Large intestine (tissue), 3 donors: Measurements from ENCODE around the gene UCK1. TPM values are rescaled to one million over a fixed set of nuclear protein-coding genes. Genes with fewer than 3 reads are reported as not detected.

ENCODE experiments used
- DNase-seq, 2 donors: peaks; one replicate each; pipeline versions ENCODE4 v3.0.0 to v3.0.0-alpha.2; 2013
- H3K27ac ChIP-seq: one replicate; pipeline ENCODE4 v1.5.1; 2013; ENCODE audit warnings: low read length
- H3K27me3 ChIP-seq: 2 replicates; pipeline ENCODE4 v1.6.1; 2013; ENCODE audit warnings: low read length; ENCODE audit not compliant: control insufficient read depth, insufficient read depth
- H3K36me3 ChIP-seq: 2 replicates; pipeline ENCODE4 v1.6.1; 2013; ENCODE audit warnings: low read length; ENCODE audit not compliant: control insufficient read depth, insufficient read depth
- H3K4me1 ChIP-seq: one replicate; pipeline ENCODE4 v1.6.1; 2013; ENCODE audit warnings: low read length; ENCODE audit not compliant: control insufficient read depth, insufficient read depth
- H3K4me3 ChIP-seq: one replicate; pipeline ENCODE4 v1.5.1; 2013; ENCODE audit warnings: low read length
- H3K9me3 ChIP-seq: one replicate; pipeline ENCODE4 v1.6.1; 2013; ENCODE audit warnings: mild to moderate bottlenecking, low read depth, low read length, moderate library complexity; ENCODE audit not compliant: control insufficient read depth
- WGBS: methylation state at CpG from one replicate; pipeline ENCODE4 v1.1.5; 2013; ENCODE audit warnings: low lambda C conversion rate; ENCODE audit not compliant: insufficient coverage; 5-methylcytosine and 5-hydroxymethylcytosine counted together
- polyA plus RNA-seq: library from polyadenylated mRNA; unstranded; fragments of 120-200 nt; gene quantifications from one replicate; pipeline ENCODE4 v1.2.1, GENCODE V29; 2013

Gene UCK1
- polyA plus RNA-seq, 1 donor: 33.9 TPM

GRCh38 chr9:131574730-131575640 lies 43.9 kb upstream of the UCK1 start:
- Histone ChIP-seq H3K9me3 (no peaks in the 10 kb centered on the region), H3K27ac (no peak overlapping the region), H3K36me3 (peaks cover 61% of the 10 kb centered on the region), H3K27me3 (no peaks in the 10 kb centered on the region), H3K4me1 (no peaks in the 10 kb centered on the region), H3K4me3 (no peak overlapping the region)
- WGBS: no CpG with 5 or more reads among the region's 17 CpGs
- no peak for DNase-seq

DNA sequence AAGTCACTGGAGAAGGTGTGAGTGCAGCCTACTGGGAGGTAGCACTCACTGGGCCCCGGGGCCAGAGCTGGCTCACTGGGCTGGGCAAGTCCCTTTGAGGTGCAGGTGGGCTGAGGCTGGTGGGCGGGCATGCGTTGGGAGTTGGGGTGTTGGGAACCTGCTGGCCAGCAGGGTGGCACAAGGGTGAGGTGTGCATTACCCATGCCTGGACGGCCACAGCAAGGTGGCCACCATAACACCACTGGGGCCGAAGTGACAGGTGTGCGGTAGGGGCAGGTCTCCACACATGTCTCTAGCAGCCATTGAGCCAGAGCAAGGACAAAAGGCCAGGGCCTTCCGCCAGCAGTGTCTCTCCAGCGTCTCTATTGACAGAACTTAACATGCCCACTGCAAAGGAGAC lies 36.8 kb upstream of the UCK1 start:
- DNase-seq: no peak
- H3K4me3 ChIP-seq: no peak overlapping the region
- no CpG with 5 or more reads among the region's 8 CpGs for WGBS

DNA sequence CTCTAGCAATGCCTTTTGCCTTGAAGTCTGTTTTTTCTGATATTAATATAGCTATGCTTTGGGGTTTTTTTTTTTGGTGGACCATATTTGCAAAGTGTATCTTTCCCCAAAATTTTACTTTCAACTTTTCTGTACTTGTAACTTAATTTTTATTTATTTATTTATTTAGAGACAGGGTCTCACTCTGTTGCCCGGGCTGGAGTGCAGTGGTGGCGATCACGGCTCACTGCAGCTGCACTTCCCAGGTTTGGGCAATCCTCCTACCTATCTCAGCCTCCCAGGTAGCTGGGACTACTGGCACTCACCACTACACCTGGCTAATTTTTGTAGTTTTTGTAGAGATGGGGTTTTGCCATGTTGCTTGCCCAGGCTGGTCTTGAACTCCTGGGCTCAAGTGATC lies 35.1 kb upstream of the UCK1 start:
- peaks cover 6% of the 10 kb centered on the region for H3K36me3 ChIP-seq
- no peak for DNase-seq
- H3K27ac ChIP-seq: no peak overlapping the region
- no CpG with 5 or more reads among the region's 3 CpGs for whole genome bisulfite sequencing
- H3K4me1 ChIP-seq: no peaks in the 10 kb centered on the region
- no peaks in the 10 kb centered on the region for H3K27me3 ChIP-seq
- no peak overlapping the region for H3K4me3 ChIP-seq
- H3K9me3 ChIP-seq: peaks cover 2% of the 10 kb centered on the region

More for the DNA sequence above, 36.8 kb upstream of the UCK1 start:
- Histone ChIP-seq H3K9me3 (peaks cover 2% of the 10 kb centered on the region), H3K27ac (no peak overlapping the region), H3K36me3 (peaks cover 12% of the 10 kb centered on the region), H3K4me1 (no peaks in the 10 kb centered on the region), H3K27me3 (no peaks in the 10 kb centered on the region)

DNA sequence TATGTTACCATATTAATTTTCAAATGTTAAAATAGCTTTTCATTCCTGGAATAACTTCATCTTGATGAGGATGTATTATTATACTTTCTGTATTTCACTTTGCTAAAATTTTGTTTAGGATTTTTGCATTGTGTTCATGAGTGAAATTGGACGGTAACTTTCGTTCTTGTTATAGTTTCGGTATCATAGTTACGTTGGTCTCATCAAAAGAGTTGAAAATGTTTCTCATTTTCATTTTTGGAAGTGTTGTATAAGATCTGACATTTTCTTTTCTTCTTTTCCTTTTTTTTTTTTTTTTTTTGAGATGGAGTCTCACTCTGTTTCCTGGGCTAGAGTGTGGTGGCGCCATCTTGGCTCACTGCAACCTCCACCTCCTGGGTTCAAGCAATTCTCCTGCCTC lies 34.3 kb upstream of the UCK1 start:
- no peak overlapping the region for H3K4me3 ChIP-seq
- WGBS: 85% methylated on average over 4 of the region's 5 CpGs
- no peak for DNase-seq
- H3K36me3 ChIP-seq: peaks cover 4% of the 10 kb centered on the region
- H3K27me3 ChIP-seq: no peaks in the 10 kb centered on the region
- no peaks in the 10 kb centered on the region for H3K4me1 ChIP-seq
- H3K9me3 ChIP-seq: peaks cover 2% of the 10 kb centered on the region
- no peak overlapping the region for H3K27ac ChIP-seq

DNA sequence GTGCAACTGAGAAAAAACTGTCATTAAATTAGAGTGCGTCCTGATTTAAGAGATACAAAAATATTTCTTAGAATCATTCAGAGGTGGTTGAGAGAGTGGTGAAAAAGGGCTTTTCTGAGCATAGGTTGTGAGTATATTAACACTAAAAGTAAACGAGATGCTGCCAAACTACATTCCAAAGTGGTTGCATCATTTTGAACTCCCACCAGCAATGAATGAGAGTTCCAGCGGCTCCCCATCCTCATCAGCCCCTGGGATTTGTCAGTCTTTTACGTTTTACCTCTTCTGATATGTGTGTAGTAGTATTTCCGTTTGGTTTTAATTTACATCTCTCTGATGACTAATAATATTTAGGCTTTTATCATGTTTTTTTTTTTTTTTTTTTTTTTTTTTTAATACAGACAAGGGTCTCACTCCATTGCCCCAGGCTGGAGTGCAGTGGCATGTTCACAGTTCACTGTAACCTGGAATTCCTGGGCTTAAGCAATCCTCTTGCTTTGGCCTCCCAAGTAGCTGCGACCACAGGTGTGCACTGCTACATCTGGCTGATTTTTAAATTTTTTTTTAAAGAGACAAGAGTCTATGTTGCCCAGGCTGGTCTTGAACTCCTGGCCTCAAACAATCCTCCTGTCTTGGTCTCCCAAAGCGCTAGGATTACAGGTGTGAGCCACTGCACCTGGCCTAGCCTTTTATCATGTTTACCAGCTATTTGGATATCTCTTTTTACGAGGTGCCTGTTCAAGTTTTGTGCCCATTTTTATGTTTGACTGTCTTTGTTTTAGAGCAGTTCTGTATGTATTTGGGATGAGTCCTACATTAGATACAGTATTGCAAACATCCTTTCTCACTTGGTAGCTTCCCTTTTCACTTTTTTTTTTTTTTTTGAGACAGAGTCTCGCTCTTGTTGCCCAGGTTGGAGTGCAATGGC lies 31.2 kb upstream of the UCK1 start:
- Histone ChIP-seq H3K36me3 (no peaks in the 10 kb centered on the region), H3K4me3 (no peak overlapping the region), H3K27me3 (no peaks in the 10 kb centered on the region), H3K4me1 (no peaks in the 10 kb centered on the region), H3K27ac (no peak overlapping the region), H3K9me3 (no peaks in the 10 kb centered on the region)
- no peak for DNase-seq
- WGBS: 60% methylated on average over 2 of the region's 9 CpGs

DNA sequence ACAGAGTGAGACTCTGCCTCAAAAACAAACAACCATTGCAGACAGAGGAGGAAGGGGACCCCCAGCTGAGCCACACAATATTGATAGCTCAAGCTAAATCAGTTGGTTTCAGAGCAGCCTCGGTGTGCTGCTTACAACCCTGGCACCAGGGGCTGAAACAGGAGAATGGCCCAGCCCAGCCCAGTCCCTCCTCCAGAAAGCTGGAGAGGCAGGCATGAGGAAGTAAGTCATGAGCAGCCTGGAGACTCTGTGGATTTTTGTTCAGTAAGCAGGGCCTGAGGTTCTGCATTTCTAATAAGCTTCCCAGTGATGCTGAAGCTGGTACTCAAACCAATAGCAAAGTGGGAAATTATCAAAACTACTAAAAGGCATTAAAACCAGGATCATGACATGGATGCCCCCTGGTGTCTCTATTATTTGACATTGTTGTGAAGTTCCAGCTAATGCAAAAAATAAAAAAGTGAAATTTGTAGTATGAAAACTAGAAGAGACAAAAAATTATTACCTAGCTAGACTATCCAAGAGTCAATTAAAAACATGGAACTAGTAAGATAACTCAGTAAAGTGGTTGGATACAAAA lies 28.4 kb upstream of the UCK1 start:
- no peak for DNase-seq
- Histone ChIP-seq H3K9me3 (no peaks in the 10 kb centered on the region), H3K27ac (no peak overlapping the region), H3K4me1 (no peaks in the 10 kb centered on the region), H3K4me3 (no peak overlapping the region), H3K27me3 (peaks cover 6% of the 10 kb centered on the region), H3K36me3 (no peaks in the 10 kb centered on the region)
- WGBS: no CpG with 5 or more reads among the region's 1 CpG

- Histone ChIP-seq H3K9me3 (no peaks in the 10 kb centered on the region), H3K4me1 (no peaks in the 10 kb centered on the region), H3K27ac (no peak overlapping the region), H3K27me3 (peaks cover 19% of the 10 kb centered on the region), H3K4me3 (no peak overlapping the region), H3K36me3 (no peaks in the 10 kb centered on the region)
- no CpG with 5 or more reads among the region's 25 CpGs for WGBS
- no peak for DNase-seq
These were observed 26.9 kb upstream of the UCK1 start for GRCh38 chr9:131557855-131558548.

GRCh38 chr9:131555841-131556673 lies 25.0 kb upstream of the UCK1 start:
- H3K36me3 ChIP-seq: no peaks in the 10 kb centered on the region
- H3K4me1 ChIP-seq: no peaks in the 10 kb centered on the region
- H3K27me3 ChIP-seq: peaks cover 19% of the 10 kb centered on the region
- no peaks in the 10 kb centered on the region for H3K9me3 ChIP-seq
- WGBS: 100% methylated on average over 1 of the region's 15 CpGs
- H3K4me3 ChIP-seq: no peak overlapping the region
- no peak for DNase-seq
- H3K27ac ChIP-seq: no peak overlapping the region

- H3K27me3 ChIP-seq: peaks cover 19% of the 10 kb centered on the region
These were observed 23.8 kb upstream of the UCK1 start for GRCh38 chr9:131554843-131555351.

More at GRCh38 chr9:131554843-131555351, 23.8 kb upstream of the UCK1 start:
- Histone ChIP-seq H3K4me1 (no peaks in the 10 kb centered on the region), H3K9me3 (no peaks in the 10 kb centered on the region), H3K36me3 (no peaks in the 10 kb centered on the region), H3K27ac (no peak overlapping the region), H3K4me3 (no peak overlapping the region)
- WGBS: no CpG with 5 or more reads among the region's 54 CpGs
- DNase-seq: no peak
